NCI-H2196 (cell line): Measurements from ENCODE around the gene TMEM184C.

Experiments
- DNase-seq: peaks from one replicate; lab custom pipeline; 2025; ENCODE audit not compliant: unreplicated experiment; lab: John Stamatoyannopoulos, UW

TMEM184C gene

GRCh38 chr4:147599206-147599605, 18.0 kb upstream of the TMEM184C start:
- no peak for DNase-seq

- DNase-seq, result no peak
Observed at GRCh38 chr4:147599769-147600168, 17.4 kb upstream of the TMEM184C start.

- no peak for DNase-seq
Observed at GRCh38 chr4:147605499-147605898, 11.7 kb upstream of the TMEM184C start.

GRCh38 chr4:147607471-147607870, 9.7 kb upstream of the TMEM184C start:
- no peak for DNase-seq

- no peak for DNase-seq
Observed at GRCh38 chr4:147610686-147611085, 6.5 kb upstream of the TMEM184C start.

- no peak for DNase-seq
Observed at GRCh38 chr4:147616849-147617172, 386 bp upstream of the TMEM184C start.

- no peak for DNase-seq
Observed at GRCh38 chr4:147617841-147618691, 869 bp downstream of the TMEM184C start.

- no peak for DNase-seq
Observed at GRCh38 chr4:147620315-147620714, 3.1 kb downstream of the TMEM184C start.

- no peak for DNase-seq
Observed at GRCh38 chr4:147625733-147626132, 8.5 kb downstream of the TMEM184C start.

GRCh38 chr4:147626903-147627302, 9.7 kb downstream of the TMEM184C start:
- DNase-seq, result no peak

GRCh38 chr4:147628415-147628814, 11.2 kb downstream of the TMEM184C start:
- DNase-seq, result no peak

- DNase-seq, result no peak
Observed at GRCh38 chr4:147629783-147630730, 12.9 kb downstream of the TMEM184C start.

- no peak for DNase-seq
Observed at GRCh38 chr4:147633113-147633512, 15.9 kb downstream of the TMEM184C start.

GRCh38 chr4:147633643-147634042, 16.4 kb downstream of the TMEM184C start:
- no peak for DNase-seq

GRCh38 chr4:147635348-147635747, 18.2 kb downstream of the TMEM184C start:
- no peak for DNase-seq

GRCh38 chr4:147638365-147638764, 21.2 kb downstream of the TMEM184C start:
- no peak for DNase-seq

- no peak for DNase-seq
Observed at GRCh38 chr4:147638942-147639341, 21.7 kb downstream of the TMEM184C start.

GRCh38 chr4:147639388-147639787, 22.2 kb downstream of the TMEM184C start:
- no peak for DNase-seq

GRCh38 chr4:147640331-147640730, 23.1 kb downstream of the TMEM184C start:
- no peak for DNase-seq

- DNase-seq, result no peak
Observed at GRCh38 chr4:147643616-147644015, 26.4 kb downstream of the TMEM184C start.

GRCh38 chr4:147644471-147644870, 27.3 kb downstream of the TMEM184C start:
- DNase-seq, result no peak

GRCh38 chr4:147645099-147645498, 27.9 kb downstream of the TMEM184C start:
- no peak for DNase-seq
